GM18951 (cell line): Measurements from ENCODE around the gene FBN3.

Experiments
- POLR2A ChIP-seq: IDR thresholded peaks from 4 replicates; pipeline ENCODE4 v1.6.1; 2011; ENCODE audit warnings: mild to moderate bottlenecking; ENCODE audit not compliant: insufficient read length, insufficient read depth; ENCODE audit errors: extremely low read depth
- in situ Hi-C: fragments of 300-500 bp; cut with MboI; formaldehyde crosslinking; loops from one replicate; pipeline ENCODE4 v1.12.0; 2022; ENCODE audit warnings: low sequenced_read_pairs, mixed read lengths, inconsistent platforms; ENCODE audit not compliant: unreplicated experiment

Gene FBN3

GRCh38 chr19:8064911-8065874 is 84.2 kb downstream of the FBN3 start:
- in situ Hi-C loops = no loop called here

GRCh38 chr19:8057545-8058270 is 91.7 kb downstream of the FBN3 start:
- in situ Hi-C loops = no loop called here
- TF ChIP-seq POLR2A = no peak

More at GRCh38 chr19:8064911-8065874, 84.2 kb downstream of the FBN3 start:
- no peak for TF ChIP-seq POLR2A

- no peak for TF ChIP-seq POLR2A
These were observed 92.9 kb downstream of the FBN3 start for GRCh38 chr19:8056533-8056932.

GRCh38 chr19:8054169-8054568 is 95.2 kb downstream of the FBN3 start:
- in situ Hi-C loops = no loop called here
- TF ChIP-seq POLR2A = no peak

More at GRCh38 chr19:8056533-8056932, 92.9 kb downstream of the FBN3 start:
- in situ Hi-C loops = no loop called here

GRCh38 chr19:8052464-8052859 is 96.9 kb downstream of the FBN3 start, which contains the start of gene CCL25:
Gene CCL25 (plus strand): TSS chr19:8052760. CDS start chr19:8053050, 290 bp downstream.
- in situ Hi-C loops = no loop called here
- no peak for TF ChIP-seq POLR2A

GRCh38 chr19:8050274-8051096 is 98.9 kb downstream of the FBN3 start:
- peak; percentile 63 for TF ChIP-seq POLR2A
- in situ Hi-C loops = no loop called here

GRCh38 chr19:8046569-8047165 is 102.7 kb downstream of the FBN3 start:
- in situ Hi-C loops = no loop called here
- TF ChIP-seq POLR2A = no peak

GRCh38 chr19:8045872-8046568 is 103.4 kb downstream of the FBN3 start:
- no peak for TF ChIP-seq POLR2A
- in situ Hi-C loops = no loop called here

GRCh38 chr19:8044018-8044417 is 105.4 kb downstream of the FBN3 start:
- in situ Hi-C loops = no loop called here

GRCh38 chr19:8042900-8043299 is 106.5 kb downstream of the FBN3 start:
- in situ Hi-C loops = no loop called here
- no peak for TF ChIP-seq POLR2A

More at GRCh38 chr19:8044018-8044417, 105.4 kb downstream of the FBN3 start:
- TF ChIP-seq POLR2A = no peak

GRCh38 chr19:8041531-8041931 is 107.9 kb downstream of the FBN3 start:
- TF ChIP-seq POLR2A = no peak

GRCh38 chr19:8039231-8039630 is 110.2 kb downstream of the FBN3 start:
- in situ Hi-C loops = no loop called here
- TF ChIP-seq POLR2A = no peak

More at GRCh38 chr19:8041531-8041931, 107.9 kb downstream of the FBN3 start:
- in situ Hi-C loops = no loop called here
